Body of pancreas (tissue), 4 donors: ENCODE data around the gene LRRC31.

Source experiments
- CTCF ChIP-seq, 7 experiments: fragments of 450-650 bp in 4 of 7; fragments of 200-600 bp in 3 of 7; sonication (generic) in 3 of 7; IDR thresholded peaks; one replicate each; pipeline ENCODE4 v1.5.1; 2016 to 2019; ENCODE audit warnings: antibody characterized with exemption in 7 of 7
- POLR2A ChIP-seq, 3 donors: fragments of 450-650 bp; IDR thresholded peaks; one replicate each; pipeline ENCODE4 v1.6.1; 2016; ENCODE audit warnings: antibody characterized with exemption in 3 of 3, mild to moderate bottlenecking in 2 of 3

- TF ChIP-seq CTCF (IDR thresholded peaks at IDR 0.05) (no peak), POLR2A (IDR thresholded peaks at IDR 0.05) (no peak)
Measured at GRCh38 chr3:169905404-169905803, 35.7 kb upstream of the LRRC31 start.
